ENCODE data around the gene RAB18.

DNA sequence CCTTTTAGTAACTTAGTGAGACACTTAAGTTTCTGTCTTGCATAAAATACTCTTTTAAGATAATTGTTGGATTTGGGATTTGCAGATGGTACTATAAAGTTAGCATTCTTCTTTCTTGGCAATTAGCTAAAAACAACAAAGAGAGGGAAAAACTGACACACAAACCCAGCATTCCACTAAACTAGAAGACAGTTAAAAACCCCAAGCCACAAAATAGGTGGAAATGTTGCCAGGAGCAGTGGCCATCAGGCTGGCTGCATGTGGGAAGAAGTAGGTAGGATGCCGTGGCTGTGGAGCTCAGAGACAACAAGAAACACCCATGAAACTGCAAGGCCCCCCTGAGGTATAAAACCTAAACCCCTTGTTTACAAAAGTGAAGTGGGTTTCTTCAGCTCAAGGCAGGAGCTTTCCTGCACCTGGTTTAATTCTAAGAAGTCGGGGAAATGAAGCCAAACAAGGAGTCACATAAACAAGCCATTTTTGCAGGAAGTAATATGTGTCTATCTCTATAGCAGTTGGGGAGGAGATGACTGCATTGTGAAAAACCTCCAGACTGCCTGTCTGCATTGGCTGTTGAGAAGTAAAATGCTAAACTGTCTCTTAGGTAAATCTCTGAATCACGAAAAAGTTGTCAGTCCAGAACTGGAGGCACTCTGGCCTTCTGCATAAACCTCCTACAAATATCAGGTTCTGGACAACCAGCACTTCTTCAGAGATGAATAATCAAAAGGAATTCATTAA, 9.5 kb downstream of the RAB18 start:
- TF ChIP-seq, protein P1, sequence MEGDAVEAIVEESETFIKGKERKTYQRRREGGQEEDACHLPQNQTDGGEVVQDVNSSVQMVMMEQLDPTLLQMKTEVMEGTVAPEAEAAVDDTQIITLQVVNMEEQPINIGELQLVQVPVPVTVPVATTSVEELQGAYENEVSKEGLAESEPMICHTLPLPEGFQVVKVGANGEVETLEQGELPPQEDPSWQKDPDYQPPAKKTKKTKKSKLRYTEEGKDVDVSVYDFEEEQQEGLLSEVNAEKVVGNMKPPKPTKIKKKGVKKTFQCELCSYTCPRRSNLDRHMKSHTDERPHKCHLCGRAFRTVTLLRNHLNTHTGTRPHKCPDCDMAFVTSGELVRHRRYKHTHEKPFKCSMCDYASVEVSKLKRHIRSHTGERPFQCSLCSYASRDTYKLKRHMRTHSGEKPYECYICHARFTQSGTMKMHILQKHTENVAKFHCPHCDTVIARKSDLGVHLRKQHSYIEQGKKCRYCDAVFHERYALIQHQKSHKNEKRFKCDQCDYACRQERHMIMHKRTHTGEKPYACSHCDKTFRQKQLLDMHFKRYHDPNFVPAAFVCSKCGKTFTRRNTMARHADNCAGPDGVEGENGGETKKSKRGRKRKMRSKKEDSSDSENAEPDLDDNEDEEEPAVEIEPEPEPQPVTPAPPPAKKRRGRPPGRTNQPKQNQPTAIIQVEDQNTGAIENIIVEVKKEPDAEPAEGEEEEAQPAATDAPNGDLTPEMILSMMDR (conservative IDR thresholded peaks at IDR 0.05; ENCODE audit: low read length), result no peak
- TF ChIP-seq EZH2phosphoT487 (IDR thresholded peaks at IDR 0.05; ENCODE audit: borderline replicate concordance), result no peak
